Measurements from ENCODE around the gene SELENON.

- no peak for TF ChIP-seq CTCF (IDR thresholded peaks at IDR 0.05; ENCODE audit: poor library complexity)
- TF ChIP-seq EZH2phosphoT487 (IDR thresholded peaks at IDR 0.05; ENCODE audit: low read depth, severe bottlenecking, unreplicated experiment), result no peak
Observed at GRCh38 chr1:25804964-25805862, 5.2 kb downstream of the SELENON start.

All from hepatocyte (in vitro differentiated cells).